CD14-positive monocyte (primary cell): ENCODE data around the gene SLC12A8. TPM values are rescaled to one million over a fixed set of nuclear protein-coding genes. Genes with fewer than 3 reads are reported as not detected.

ENCODE experiments used
- DNase-seq, 3 donors: peaks; one replicate each; pipeline ENCODE4 v3.0.0-alpha.2; 2011 to 2022
- H2AFZ ChIP-seq: 2 replicates; pipeline ENCODE4 v1.6.0; 2012; ENCODE audit warnings: mild to moderate bottlenecking, low read depth, low read length, inconsistent platforms; ENCODE audit not compliant: insufficient read depth, poor library complexity, severe bottlenecking
- H3K27ac ChIP-seq, 2 donors: 1 replicate in 1 of 2; 2 replicates in 1 of 2; pipeline ENCODE4 v1.5.1; 2012 to 2013; ENCODE audit warnings: low read length in 2 of 2, control low read depth in 1 of 2, inconsistent platforms in 1 of 2, low read depth in 1 of 2, mild to moderate bottlenecking in 1 of 2
- H3K27me3 ChIP-seq, 2 donors: one replicate each; pipeline versions ENCODE4 v1.6.0 to v1.6.1; 2011 to 2013; ENCODE audit warnings: low read length in 2 of 2; ENCODE audit not compliant: control insufficient read depth in 2 of 2, insufficient read depth in 2 of 2
- H3K36me3 ChIP-seq, 2 donors: replicated peaks in 1 of 2; 1 replicate in 1 of 2; 2 replicates in 1 of 2; pipeline versions ENCODE4 v1.5.1 to v1.6.1; 2012 to 2013; ENCODE audit warnings: low read length in 2 of 2, control low read depth in 1 of 2, inconsistent platforms in 1 of 2, mild to moderate bottlenecking in 1 of 2; ENCODE audit not compliant: insufficient read depth in 2 of 2, control insufficient read depth in 1 of 2
- H3K4me1 ChIP-seq, 2 donors: 1 replicate in 1 of 2; 2 replicates in 1 of 2; pipeline versions ENCODE4 v1.5.1 to v1.6.1; 2012 to 2013; ENCODE audit warnings: low read length in 2 of 2, control low read depth in 1 of 2, inconsistent platforms in 1 of 2, mild to moderate bottlenecking in 1 of 2, moderate library complexity in 1 of 2; ENCODE audit not compliant: insufficient read depth in 2 of 2, control insufficient read depth in 1 of 2
- H3K4me2 ChIP-seq: replicated peaks from 2 replicates; pipeline ENCODE3; 2012; ENCODE audit warnings: low read length, moderate library complexity, mild to moderate bottlenecking; ENCODE audit not compliant: poor library complexity, severe bottlenecking; ENCODE audit errors: extremely low read depth
- H3K4me3 ChIP-seq, 3 experiments: fragments of 200-600 bp in 1 of 3; sonication (generic) in 1 of 3; replicated peaks in 1 of 3; 1 replicate in 2 of 3; 2 replicates in 1 of 3; pipeline ENCODE4 v1.5.1; 2011 to 2013; ENCODE audit warnings: low read length in 3 of 3, mild to moderate bottlenecking in 3 of 3, control low read depth in 2 of 3, low read depth in 2 of 3, inconsistent platforms in 1 of 3, moderate library complexity in 1 of 3
- H3K79me2 ChIP-seq: 2 replicates; pipeline ENCODE4 v1.6.0; 2012; ENCODE audit warnings: mild to moderate bottlenecking, control low read depth, inconsistent platforms, low read length, moderate library complexity; ENCODE audit not compliant: insufficient read depth
- H3K9ac ChIP-seq: 2 replicates; pipeline ENCODE4 v1.6.0; 2017; ENCODE audit warnings: low read length, mild to moderate bottlenecking; ENCODE audit not compliant: insufficient read depth, poor library complexity, severe bottlenecking
- H3K9me3 ChIP-seq, 2 donors: replicated peaks in 1 of 2; 1 replicate in 1 of 2; 2 replicates in 1 of 2; pipeline versions ENCODE4 v1.5.1 to v1.6.1; 2012 to 2013; ENCODE audit warnings: low read length in 2 of 2, control low read depth in 1 of 2; ENCODE audit not compliant: control insufficient read depth in 1 of 2, insufficient read depth in 1 of 2
- H4K20me1 ChIP-seq: 2 replicates; pipeline ENCODE4 v1.6.0; 2012; ENCODE audit warnings: mild to moderate bottlenecking, low read length, control low read depth, moderate library complexity; ENCODE audit not compliant: insufficient read depth
- H3K27ac Mint-ChIP-seq, 7 donors: one replicate each; pipeline ENCODE4 v1.8.0; 2020; ENCODE audit warnings: mild to moderate bottlenecking in 7 of 7, mixed read lengths in 7 of 7, moderate library complexity in 6 of 7, inconsistent platforms in 2 of 7
- H3K27me3 Mint-ChIP-seq, 3 donors: one replicate each; pipeline ENCODE4 v1.8.0; 2021 to 2022; ENCODE audit warnings: low read depth in 3 of 3, mild to moderate bottlenecking in 3 of 3, mixed read lengths in 3 of 3, moderate library complexity in 3 of 3, inconsistent platforms in 1 of 3
- H3K36me3 Mint-ChIP-seq, 2 donors: one replicate each; pipeline ENCODE4 v1.8.0; 2020; ENCODE audit warnings: mixed read lengths in 2 of 2, inconsistent platforms in 1 of 2, mild to moderate bottlenecking in 1 of 2
- H3K4me1 Mint-ChIP-seq: one replicate; pipeline ENCODE4 v1.8.0; 2020; ENCODE audit warnings: mild to moderate bottlenecking, mixed read lengths
- H3K4me3 Mint-ChIP-seq, 2 donors: one replicate each; pipeline ENCODE4 v1.8.0; 2020; ENCODE audit warnings: mild to moderate bottlenecking in 2 of 2, mixed read lengths in 2 of 2, moderate library complexity in 1 of 2
- H3K9me3 Mint-ChIP-seq, 7 donors: one replicate each; pipeline ENCODE4 v1.8.0; 2020 to 2022; ENCODE audit warnings: mixed read lengths in 7 of 7, mild to moderate bottlenecking in 6 of 7, moderate library complexity in 6 of 7, inconsistent platforms in 2 of 7
- CTCF ChIP-seq: fragments of 200-600 bp; IDR thresholded peaks from one replicate; pipeline ENCODE4 v1.8.0; 2022; ENCODE audit warnings: antibody characterized with exemption, mild to moderate bottlenecking
- WGBS: methylation state at CpG from one replicate; pipeline ENCODE4 v1.1.5; 2013; ENCODE audit warnings: missing lambda C conversion rate; ENCODE audit not compliant: insufficient coverage; 5-methylcytosine and 5-hydroxymethylcytosine counted together
- intact Hi-C, 2 donors: fragments of 100-400 bp; cut with micrococcal nuclease; formaldehyde crosslinking; loops; one replicate each; pipeline versions ENCODE4 v1.15.0 to v1.15.1; 2023
- polyA plus RNA-seq, 3 donors: library from polyadenylated mRNA; depleted of rRNA in 1 of 3; unstranded in 2 of 3; stranded (reverse) in 1 of 3; fragments of 300-500 nt in 2 of 3; fragments of >200 nt in 1 of 3; fragmentation: Illumina TruSeq in 2 of 3; gene quantifications; 1 replicate in 2 of 3; 2 replicates in 1 of 3; pipeline ENCODE4 v1.2.3, GENCODE V29; 2012 to 2021

Gene SLC12A8
- polyA plus RNA-seq, 3 donors: 0.23 to 0.46 (median 0.35) TPM

- Mint-ChIP-seq H3K36me3 (no peaks in the 10 kb centered on the region), H3K9me3 (peaks cover 0 to 6% (median 0%) of the 10 kb centered on the region in 7 donors), H3K4me3 (no peak overlapping the region), H3K27ac (no peak overlapping the region), H3K4me1 (no peaks in the 10 kb centered on the region), H3K27me3 (peaks cover 0 to 6% (median 1%) of the 10 kb centered on the region in 3 donors)
- no peak for DNase-seq
- intact Hi-C loops: no loop called here
- H3K9ac ChIP-seq: no peak overlapping the region
- no peak overlapping the region for H3K27ac ChIP-seq
- WGBS: 100% methylated on average over 2 of the region's 4 CpGs
- H3K4me1 ChIP-seq: no peaks in the 10 kb centered on the region
- H4K20me1 ChIP-seq: no peaks in the 10 kb centered on the region
- H2AFZ ChIP-seq: no peak overlapping the region
- no peaks in the 10 kb centered on the region for H3K9me3 ChIP-seq
- TF ChIP-seq CTCF: no peak
- no peak overlapping the region for H3K4me2 ChIP-seq
- no peaks in the 10 kb centered on the region for H3K36me3 ChIP-seq
- H3K27me3 ChIP-seq: no peaks in the 10 kb centered on the region
- no peak overlapping the region for H3K4me3 ChIP-seq
- no peaks in the 10 kb centered on the region for H3K79me2 ChIP-seq
Measured at GRCh38 chr3:125098611-125099291, 113.8 kb downstream of the SLC12A8 start.

GRCh38 chr3:125090649-125091048, 121.9 kb downstream of the SLC12A8 start:
- TF ChIP-seq CTCF: no peak
- H3K9me3 Mint-ChIP-seq: peaks cover 0 to 7% (median 3%) of the 10 kb centered on the region in 7 donors

More at GRCh38 chr3:125090649-125091048, 121.9 kb downstream of the SLC12A8 start:
- peaks cover 0 to 2% of the 10 kb centered on the region in 2 donors for H3K27me3 ChIP-seq
- no peaks in the 10 kb centered on the region for H4K20me1 ChIP-seq
- H3K9ac ChIP-seq: no peak overlapping the region
- no peak for DNase-seq
- Mint-ChIP-seq H3K36me3 (no peaks in the 10 kb centered on the region), H3K27me3 (peaks cover 2 to 5% (median 4%) of the 10 kb centered on the region in 3 donors), H3K4me3 (no peak overlapping the region), H3K27ac (no peak overlapping the region), H3K4me1 (no peaks in the 10 kb centered on the region)
- no peaks in the 10 kb centered on the region for H3K36me3 ChIP-seq
- H2AFZ ChIP-seq: no peak overlapping the region
- no peak overlapping the region for H3K4me2 ChIP-seq
- H3K27ac ChIP-seq: no peak overlapping the region
- intact Hi-C loops: no loop called here
- no peaks in the 10 kb centered on the region for H3K4me1 ChIP-seq
- H3K79me2 ChIP-seq: no peaks in the 10 kb centered on the region
- H3K4me3 ChIP-seq: no peak overlapping the region
- no peaks in the 10 kb centered on the region for H3K9me3 ChIP-seq
